DMS 273 (cell line): Measurements from ENCODE around the gene NEU2.
"Not testable (repeated sequence)": the region's sequence is repeated elsewhere in the genome, so short reads cannot be mapped to it uniquely, and the experiment has no call there.

Source experiments
- DNase-seq: peaks from one replicate; lab custom pipeline; 2025; ENCODE audit not compliant: unreplicated experiment; lab: John Stamatoyannopoulos, UW

Gene NEU2

DNA sequence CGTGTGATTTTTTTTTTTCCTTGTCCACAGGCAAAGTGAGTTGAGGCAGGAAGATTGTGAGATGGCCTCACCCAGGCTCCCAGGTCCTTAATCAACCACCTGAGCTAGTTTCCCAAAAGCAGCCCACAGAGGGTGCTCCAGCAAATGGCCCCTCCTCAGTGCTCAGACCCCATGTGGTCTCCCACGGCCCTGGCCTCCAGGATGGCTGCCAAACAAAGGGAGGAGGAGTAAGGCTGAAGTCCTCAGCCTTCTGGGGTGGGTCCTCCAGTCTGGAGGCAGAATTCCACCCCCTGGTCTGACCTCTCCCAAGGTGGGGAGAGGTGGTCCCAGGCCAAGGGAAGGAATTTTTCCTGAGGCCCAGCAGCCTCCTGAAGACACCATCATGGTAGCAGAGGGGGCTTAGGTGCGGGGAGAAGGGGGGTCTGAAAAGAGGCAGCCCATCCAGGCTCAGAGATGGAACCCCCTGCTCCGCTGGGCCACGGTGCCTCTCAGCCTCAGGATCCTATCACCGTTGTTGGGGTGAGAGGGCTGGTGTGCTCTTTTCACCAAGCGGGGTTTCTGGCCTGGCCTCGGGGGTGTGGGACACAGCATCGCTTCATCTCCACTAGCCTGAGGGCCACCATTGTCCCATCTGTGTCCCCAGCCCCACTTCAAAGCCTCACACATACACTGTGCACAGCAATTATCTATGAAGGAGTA is 21.8 kb upstream of the NEU2 start:
- DNase-seq = no peak

DNA sequence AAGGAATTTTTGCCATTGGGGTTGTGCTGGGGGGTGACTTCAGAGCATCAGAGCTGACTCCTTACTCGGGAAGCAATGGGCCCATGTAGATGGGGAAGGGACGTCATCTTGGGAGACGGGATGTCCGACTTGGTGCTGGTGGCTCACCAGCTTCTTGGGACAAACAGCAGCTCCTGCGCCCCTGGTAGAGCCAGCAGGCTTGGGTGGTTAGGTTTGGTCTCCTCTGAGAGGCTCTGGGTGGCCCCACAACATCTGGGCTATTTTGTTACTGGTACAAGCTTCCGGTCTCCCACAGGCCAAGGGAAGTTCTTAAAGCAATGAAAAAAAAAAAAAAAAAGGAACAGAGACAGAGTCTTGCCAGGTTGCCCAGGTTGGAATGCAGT is 21.2 kb upstream of the NEU2 start:
- DNase-seq = no peak

DNA sequence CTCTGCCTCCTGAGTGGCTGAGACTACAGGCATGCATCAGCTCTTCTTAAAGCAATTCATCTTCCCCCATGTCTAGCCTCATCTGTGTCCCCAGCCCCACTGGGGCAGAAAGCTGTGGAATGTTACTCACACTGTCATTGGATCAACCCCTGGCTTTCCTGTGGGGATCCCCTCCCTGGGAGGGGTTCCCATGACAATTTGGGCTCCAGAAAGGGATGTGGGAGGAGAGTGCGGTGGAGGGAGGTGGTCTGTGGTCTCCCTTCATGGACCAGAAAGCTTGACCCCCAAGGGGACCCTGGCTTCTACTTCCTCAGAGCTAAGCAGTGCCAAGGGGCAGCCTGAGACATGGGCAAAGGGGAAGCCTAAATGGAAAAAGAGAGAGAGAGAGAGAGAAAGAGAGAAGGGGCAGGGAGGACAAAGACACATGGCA is 20.8 kb upstream of the NEU2 start:
- DNase-seq = no peak

DNA sequence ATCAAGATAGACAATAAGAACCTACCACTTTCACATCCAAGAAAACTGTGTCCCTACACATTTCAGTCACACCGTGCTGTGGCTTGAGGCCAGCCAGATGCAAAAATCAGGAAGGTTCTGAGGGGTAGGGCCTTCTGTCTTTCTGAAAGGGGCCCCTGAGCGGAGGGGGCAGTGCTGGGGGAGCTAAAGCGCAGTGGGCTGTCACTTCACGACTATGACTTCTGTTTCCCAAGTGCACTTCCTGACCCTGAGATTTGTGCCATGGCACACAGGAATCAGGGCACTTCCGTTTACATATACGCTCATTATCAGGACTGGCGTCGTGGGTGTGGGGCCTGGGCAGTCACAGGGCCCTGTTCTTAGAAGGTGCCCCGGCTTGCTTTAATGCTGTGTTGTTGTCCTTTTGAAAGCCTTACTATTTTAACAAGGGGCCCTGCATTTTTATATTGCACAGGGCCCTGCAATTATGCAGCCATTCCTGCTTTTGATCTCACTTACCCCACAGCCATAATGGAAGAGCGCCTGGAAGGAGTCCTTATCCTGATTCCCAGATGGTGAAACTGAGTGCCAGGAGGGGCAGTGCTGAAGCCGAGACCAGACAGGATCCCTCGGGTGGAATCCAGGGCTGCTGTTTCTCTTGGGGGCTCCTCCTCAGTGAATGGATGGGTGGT is 20.0 kb upstream of the NEU2 start:
- no peak for DNase-seq

DNA sequence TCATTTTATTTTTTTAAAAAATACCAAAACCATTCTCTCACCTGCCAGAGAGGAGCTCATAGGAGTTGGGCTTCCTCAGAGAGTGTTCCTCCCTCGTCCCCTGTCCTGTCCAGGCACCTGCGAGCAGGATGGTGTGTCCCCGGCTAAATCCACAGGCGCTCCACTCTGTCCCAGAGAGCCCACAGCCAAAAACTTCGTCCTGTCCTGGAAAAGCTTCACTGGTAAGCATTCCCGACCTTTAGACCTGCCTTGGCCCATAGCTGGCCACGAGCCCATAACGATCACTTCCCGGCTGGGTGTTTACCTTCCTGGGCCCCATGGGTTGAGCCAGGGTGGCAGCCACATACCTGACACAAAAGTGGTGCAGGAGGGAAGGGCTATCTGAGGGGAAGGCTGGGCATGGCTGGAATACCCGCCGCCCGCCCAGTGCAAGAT is 19.4 kb upstream of the NEU2 start, which contains the start of gene NGEF:
Gene NGEF, minus strand, starts transcription at position 230 of the 435 bp plus-strand sequence. CDS start 38,366 bp downstream, outside the sequence.
- no peak for DNase-seq

DNA sequence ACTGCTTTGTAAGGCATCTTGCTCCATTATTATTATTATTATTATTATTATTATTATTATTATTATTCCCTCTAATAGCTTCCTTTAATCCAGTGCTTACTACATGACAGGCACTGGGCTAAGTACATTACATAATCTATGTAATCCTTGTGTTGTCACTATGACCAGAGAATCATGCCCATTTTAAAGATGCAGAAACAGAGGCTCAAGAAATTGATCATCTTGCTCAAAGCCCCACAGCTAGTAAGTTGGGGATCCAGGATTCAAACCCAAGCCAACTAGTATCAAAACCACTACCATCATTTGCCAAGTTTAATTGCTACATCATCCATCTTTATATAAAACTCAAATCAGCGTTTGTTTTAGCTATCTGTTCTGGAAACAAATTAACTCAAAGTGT is 18.8 kb upstream of the NEU2 start:
- DNase-seq = no peak

DNA sequence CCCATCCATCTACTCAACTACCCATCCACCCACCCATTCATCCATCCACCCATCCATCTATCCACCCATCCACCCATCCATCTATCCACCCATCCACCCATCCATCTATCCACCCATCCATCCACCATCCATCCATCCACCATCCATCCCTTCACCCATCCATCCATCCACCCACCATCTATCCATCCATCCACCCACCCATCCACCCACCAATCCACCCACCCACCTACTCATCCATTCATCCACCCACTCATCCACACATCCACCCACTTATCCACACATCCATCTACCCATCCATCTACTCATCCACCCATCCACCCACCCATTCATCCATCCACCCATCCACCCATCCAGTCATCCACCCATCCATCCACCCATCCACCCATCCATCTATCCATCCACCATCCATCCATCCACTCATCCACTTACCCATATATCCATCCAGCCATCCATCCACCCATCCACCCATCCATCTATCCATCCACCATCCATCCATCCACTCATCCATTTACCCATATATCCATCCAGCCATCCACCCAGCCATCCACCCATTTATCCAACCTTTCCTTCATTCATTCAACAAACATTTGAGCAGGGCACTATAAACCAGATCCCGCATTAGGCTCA is 17.3 kb upstream of the NEU2 start:
- no peak for DNase-seq

DNA sequence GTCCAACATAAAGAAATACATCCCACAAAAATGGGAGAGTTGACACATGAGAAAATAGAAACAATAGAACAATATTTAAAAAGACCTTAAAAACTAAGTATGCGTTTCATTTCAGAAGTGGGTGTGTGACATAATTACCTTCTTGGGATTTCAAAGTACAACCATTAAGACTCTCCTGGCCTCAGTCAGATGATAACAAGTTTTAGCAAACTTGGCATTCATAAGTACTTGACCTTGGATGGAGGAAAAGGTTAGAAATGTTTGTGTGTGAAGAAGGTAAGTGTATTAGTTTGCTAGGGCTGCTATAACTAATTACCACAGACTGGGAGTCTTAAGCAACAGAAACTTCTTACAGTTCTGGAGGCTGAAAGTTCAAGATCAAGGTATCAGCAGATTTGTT is 14.5 kb upstream of the NEU2 start:
- no peak for DNase-seq

DNA sequence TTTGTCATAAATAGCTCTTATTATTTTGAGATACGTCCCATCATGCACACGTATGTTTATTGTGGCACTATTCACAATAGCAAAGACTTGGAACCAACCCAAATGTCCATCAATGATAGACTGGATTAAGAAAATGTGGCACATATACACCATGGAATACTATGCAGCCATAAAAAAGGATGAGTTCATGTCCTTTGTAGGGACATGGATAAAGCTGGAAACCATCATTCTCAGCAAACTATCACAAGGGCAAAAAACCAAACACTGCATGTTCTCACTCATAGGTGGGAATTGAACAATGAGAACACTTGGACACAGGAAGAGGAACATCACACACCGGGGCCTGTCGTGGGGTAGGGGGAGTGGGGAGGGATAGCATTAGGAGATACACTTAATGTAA is 12.9 kb upstream of the NEU2 start:
- DNase-seq = not testable (repeated sequence)

DNA sequence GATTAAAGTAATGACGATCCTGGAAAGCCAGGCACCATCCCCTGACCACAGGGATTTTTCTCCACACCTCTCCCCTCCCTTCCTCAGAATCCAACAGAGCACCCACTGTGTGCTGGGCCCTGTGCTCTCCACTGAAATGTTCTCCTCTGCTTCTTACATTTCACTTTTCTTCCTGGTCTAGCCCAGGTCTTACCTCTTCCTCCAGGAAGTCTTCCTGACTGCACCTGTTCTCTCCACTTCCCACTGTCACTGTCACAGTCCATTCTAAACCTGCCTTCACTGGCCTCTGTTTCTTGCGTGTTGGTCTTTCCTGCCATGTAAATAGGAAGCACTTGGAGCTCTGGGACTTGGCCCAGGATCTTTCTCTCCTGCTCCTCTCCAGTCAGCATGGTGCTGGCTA is 12.0 kb upstream of the NEU2 start:
- no peak for DNase-seq

DNA sequence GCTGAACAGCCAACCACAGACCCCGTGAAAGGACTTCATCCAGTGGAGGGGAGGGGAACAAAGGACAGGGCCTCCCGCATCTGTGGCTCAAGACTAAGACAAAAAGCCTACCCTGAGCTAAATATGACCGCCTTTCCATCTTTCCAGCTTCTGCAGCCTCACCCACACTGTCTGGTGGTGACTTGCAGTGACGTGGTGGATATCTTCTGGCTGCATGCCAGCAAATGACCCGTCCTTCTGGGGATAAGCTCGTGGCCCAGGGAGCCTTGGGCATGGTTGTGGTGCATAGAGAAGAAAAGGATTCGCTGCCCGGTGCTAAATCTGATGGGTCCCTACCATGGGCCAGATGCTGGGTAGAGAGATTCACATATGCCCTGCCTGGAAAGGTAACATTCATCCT is 10.7 kb upstream of the NEU2 start:
- no peak for DNase-seq

DNA sequence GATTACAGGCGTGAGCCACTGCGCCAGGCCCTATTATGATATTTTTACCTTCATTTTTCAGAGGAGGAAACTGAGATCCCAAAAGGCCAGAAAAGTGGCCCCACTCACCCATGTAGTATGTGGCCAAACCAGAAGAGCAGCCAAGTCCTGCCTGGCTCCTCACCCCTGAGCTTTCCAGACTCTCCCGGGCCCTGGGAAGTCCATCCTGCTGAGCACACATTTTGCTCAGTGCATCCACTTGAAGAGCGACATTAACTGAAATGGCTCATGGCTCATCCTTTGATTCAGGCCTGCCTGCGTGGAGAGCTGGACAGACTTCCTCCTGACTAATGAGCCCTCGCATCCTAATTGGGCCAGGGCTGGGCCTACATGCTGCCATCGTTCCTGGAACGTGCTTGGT is 9.9 kb upstream of the NEU2 start:
- DNase-seq = no peak

DNA sequence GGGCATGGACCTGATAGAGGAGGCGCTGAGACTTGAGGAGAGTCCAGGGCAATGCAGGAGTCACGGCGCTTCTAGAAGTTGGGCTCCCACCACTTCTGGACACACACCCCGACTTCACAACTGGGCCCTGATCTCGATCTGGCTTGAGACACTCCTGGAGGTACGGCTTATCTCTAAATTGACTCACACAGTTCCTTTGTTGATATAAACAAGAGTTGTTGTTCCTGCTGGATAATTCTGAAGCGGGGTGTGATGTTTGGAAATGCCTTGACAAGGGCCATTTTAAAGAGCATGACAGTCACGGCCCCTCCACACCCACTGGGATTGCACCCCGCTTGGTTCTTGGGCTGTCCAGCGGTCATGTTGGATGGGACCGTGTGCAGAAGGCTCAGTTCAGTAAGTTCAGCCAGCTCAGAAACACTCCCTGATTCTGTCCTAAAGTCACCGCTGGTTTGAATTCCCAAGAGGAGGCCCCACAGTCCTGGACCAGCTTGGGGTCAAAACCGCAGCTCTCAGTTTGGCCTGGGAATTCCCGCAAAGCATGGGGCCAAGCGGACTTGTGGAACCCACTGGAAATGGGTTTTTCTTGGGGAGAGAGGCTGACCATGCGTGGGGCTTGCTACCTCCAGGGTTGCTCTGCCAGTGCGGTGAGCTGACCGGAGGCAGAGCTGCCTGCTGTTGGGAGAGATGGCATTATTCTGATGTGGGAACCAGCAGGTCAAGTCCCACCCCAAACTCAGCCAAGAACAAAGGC is 9.3 kb upstream of the NEU2 start:
- DNase-seq = no peak

DNA sequence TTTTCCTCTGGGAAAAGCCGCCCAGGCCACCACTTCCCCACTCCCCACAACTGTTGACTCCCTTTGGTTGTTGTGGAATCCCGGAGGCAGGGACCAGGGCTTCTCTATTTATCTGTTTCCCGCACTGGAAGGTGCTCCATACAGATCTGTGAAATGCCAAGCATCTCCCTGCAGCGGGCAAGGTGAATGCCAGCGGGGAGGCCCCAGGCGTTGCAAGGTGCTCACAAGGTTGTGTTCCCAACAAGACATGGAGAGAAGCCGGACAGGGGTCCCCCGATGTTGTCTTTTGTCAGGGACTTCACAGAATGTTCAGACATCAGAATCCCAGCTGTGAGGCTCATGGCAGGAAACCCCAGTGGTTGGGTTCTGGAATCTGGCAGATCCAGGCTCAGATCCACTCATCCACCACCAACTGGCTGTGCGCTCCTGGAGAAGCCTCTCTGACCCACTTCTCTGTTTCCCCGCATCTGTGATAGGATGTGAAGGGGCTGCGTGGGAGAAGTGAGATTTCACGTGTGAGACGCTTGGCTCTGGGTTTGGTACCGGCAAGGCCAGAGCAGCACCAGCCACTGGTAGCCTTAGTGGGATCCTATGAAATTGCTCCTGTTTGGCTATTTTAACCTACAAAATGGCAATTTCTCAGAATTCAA is 8.6 kb upstream of the NEU2 start:
- no peak for DNase-seq

DNA sequence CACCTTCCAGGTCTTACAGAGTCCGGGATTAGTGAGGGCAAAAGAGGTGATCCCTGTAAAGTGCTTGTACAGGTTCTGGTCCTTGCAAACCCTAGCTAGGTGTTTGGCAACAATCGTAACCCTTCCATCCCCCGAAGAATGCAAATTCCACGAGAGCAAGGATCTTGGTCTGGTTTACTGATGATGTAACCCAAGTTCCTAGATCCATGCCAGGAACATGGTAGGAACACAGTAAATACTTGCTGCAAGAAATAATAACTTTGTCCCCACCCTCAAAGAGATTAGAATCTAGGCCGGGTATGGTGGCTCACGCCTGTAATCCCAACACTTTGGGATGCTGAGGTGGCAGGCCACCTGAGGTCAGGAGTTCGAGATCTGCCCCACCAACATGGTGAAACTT is 6.8 kb upstream of the NEU2 start:
- DNase-seq = no peak

DNA sequence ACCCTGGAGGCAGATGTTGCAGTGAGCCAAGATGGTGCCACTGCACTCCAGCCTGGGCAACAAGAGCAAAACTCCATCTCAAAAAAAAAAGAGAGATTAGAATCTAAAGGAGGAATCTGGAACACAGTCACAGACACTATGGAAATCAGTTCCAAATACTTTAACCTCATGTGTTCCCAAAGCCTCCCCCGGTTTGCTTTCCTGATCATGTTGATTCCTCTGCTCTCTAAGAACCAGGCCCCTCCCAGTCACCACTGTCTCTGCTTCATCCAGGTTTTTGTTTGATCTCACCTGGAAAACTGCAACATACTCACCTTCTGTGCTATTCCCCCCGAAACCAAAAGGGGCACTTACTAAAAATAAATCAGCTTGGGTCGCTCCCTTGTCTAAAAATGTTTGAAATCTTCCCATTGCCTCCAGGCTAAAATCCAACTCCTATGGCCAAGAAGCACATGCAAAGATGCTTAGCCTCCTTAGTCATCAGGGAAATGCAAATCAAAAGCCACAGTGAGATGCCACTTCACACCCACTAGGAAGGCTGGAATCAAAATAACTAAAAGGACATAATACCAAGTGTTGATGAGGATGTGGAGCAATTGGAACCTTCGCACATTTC is 6.2 kb upstream of the NEU2 start:
- DNase-seq = no peak

DNA sequence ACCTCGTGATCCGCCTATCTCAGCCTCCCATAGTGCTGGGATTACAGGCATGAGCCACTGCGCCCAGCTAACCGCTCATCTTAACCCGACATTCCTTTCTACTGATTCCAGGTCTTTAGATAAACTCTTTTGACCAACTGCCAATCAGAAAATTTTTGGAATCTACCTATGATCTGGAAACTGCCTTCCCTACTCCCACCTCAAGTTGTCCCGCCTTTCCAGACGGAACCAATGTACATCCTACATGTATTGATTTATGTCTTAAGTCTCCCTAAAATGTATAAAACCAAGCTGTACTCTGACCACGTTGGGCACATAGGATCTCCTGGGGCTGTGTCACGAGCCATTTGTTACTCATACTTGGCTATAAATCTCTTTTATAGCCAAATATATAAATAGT is 3.2 kb upstream of the NEU2 start:
- no peak for DNase-seq

DNA sequence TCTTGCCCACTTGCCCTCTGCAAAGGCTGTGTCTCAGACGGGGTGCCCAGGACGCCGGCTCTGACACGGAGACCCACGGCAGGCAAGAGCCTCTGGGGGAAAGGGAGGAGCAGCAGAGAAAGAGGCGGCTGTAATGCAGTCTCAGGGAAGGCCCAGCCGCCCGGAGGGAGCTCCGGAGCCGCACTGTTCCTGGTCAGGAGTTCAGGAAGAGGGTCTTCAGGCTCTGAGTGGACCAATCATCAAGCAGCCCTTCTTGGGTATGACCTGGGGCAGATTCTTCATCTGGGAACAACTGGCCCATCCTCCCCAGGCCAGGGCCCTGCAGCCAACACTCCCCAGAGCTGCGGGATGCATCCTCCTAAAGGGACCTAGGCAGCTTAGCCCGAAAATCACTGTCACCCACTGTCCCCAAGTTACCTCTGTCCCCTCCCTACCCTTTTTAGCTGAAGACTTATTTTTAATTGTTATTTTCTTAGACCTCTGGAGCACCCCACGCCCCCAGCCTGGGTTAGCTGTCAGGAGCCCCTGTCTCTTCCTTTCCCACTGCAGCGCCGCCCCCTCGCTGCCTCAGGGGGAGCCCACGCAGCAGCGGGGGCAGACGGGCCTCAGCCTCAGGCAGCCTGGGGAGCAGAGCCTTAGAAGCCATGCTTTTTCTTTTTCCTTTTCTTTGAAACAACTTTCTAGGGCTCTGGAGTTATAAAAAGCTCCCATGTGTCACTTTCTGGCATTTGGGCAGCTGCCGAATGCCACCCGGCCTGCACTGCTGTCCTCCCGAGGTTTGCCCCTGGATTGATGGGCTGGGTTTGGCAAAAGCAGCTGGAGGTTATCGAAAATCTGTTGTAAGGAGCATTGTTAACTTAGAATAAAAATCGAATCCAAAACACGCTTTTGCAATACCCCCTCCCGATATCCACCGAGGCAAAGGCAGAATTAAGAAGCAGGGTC is 644 bp upstream of the NEU2 start:
- no peak for DNase-seq

DNA sequence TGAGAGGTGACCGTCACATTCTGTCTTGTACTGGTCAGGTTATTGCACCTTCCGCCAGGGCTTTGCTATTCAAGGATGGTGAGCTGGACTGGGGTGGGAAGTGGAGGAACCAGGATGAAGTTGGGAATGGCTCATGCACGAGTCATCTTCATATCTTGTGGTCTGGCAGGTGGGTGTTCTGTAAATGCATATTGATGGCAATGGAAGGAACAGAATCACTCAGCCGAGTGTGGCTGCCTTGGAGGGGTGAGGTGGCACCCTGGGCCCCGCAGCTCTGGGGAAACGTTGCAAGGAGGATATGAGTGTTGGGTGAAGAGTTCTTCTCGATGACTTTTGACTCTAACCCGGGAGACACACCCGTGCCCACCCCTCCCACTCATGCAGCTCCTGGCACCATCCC is 1.2 kb downstream of the NEU2 start:
- DNase-seq = no peak
